HEK293T (cell line): ENCODE results near the gene DLG2.

ENCODE experiments used
- BHLHE40 ChIP-seq: fragments of 450-650 bp; IDR thresholded peaks from 2 replicates; pipeline ENCODE4 v1.6.1; 2016; ENCODE audit warnings: mild to moderate bottlenecking, moderate library complexity, borderline replicate concordance
- ELF4 ChIP-seq: fragments of 450-650 bp; IDR thresholded peaks from 2 replicates; pipeline ENCODE4 v1.6.1; 2017; ENCODE audit warnings: antibody characterized with exemption
- FOXK2 ChIP-seq: fragments of 450-650 bp; IDR thresholded peaks from 2 replicates; pipeline ENCODE4 v1.6.1; 2016; ENCODE audit warnings: mild to moderate bottlenecking
- FOXM1 ChIP-seq: fragments of 450-650 bp; IDR thresholded peaks from 2 replicates; pipeline ENCODE4 v1.6.1; 2017; ENCODE audit warnings: mild to moderate bottlenecking, borderline replicate concordance
- HDGF ChIP-seq: fragments of 450-650 bp; IDR thresholded peaks from 2 replicates; pipeline ENCODE4 v1.6.1; 2017; ENCODE audit warnings: antibody characterized with exemption, borderline replicate concordance
- LEF1 ChIP-seq: fragments of 450-650 bp; IDR thresholded peaks from 2 replicates; pipeline ENCODE4 v1.6.1; 2017; ENCODE audit warnings: mild to moderate bottlenecking, borderline replicate concordance
- SP1 ChIP-seq: fragments of 450-650 bp; IDR thresholded peaks from 2 replicates; pipeline ENCODE4 v1.6.1; 2017
- SUZ12 ChIP-seq: fragments of 450-650 bp; IDR thresholded peaks from 2 replicates; pipeline ENCODE4 v1.6.1; 2016; ENCODE audit warnings: mild to moderate bottlenecking
- TARDBP ChIP-seq: fragments of 450-650 bp; IDR thresholded peaks from 2 replicates; pipeline ENCODE4 v1.6.1; 2016
- ZNF384 ChIP-seq: fragments of 450-650 bp; IDR thresholded peaks from 2 replicates; pipeline ENCODE4 v1.6.1; 2016
- TF ChIP-seq, protein P1 (sequence below): fragments of 450-650 bp; IDR thresholded peaks from 2 replicates; pipeline ENCODE4 v1.6.1; 2016

DNA sequence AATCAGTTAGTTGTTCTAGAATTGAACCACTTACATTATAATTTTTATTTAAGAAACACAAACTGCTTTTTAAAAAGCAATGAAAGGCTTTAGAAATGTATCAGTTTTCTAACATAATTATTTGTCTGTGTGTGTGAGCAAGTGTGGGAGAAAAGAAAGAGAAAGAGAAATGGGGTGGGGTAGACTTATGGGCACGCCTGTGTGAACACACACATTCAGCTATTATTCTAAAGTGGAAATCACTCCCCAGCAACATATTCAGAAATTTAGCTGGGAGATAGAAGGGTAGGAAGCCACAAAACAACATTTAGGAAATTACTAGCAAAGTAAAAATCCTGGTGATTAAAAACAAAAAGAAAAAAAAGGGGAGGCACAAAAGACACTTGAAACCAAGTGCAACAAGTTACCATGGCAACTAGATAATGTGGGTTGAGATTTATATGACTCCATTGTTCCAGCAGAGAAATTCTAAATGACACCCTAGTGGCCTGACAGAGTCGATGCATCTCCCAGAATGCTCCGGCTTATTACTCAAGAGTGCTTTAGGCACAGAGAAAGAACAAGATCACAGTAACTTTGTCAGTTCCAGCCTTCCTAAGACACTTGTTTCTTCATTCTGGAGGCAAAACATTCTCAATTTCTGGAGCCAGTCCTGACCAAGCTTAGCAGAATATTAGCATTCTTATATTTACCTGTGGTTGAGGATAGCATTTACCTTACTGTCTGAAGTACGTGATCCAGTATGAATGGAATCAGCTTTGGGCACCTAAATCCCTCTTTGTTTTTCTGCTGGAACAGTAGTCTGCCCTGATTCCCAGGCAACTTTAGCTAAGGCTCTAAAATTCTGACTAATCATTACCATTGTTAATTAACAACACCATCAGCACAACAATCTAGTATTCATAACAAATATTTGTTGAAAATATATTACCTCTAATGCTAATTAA lies 444.4 kb downstream of the DLG2 start:
- no peak for TF ChIP-seq FOXM1
- no peak for TF ChIP-seq LEF1
- TF ChIP-seq ELF4, result no peak
- TF ChIP-seq BHLHE40, result no peak
- TF ChIP-seq SP1, result no peak
- TF ChIP-seq SUZ12, result no peak
- TF ChIP-seq, protein P1, sequence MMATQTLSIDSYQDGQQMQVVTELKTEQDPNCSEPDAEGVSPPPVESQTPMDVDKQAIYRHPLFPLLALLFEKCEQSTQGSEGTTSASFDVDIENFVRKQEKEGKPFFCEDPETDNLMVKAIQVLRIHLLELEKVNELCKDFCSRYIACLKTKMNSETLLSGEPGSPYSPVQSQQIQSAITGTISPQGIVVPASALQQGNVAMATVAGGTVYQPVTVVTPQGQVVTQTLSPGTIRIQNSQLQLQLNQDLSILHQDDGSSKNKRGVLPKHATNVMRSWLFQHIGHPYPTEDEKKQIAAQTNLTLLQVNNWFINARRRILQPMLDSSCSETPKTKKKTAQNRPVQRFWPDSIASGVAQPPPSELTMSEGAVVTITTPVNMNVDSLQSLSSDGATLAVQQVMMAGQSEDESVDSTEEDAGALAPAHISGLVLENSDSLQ, result peak; percentile 41
- no peak for TF ChIP-seq TARDBP
- TF ChIP-seq ZNF384, result no peak
- TF ChIP-seq HDGF, result no peak
- TF ChIP-seq FOXK2, result no peak
